ENCODE measurements around the gene ACHE.

GRCh38 chr7:100854146-100854895 lies 41.4 kb downstream of the ACHE start:
- TF ChIP-seq CTCF (IDR thresholded peaks at IDR 0.05) (no peak), POLR2A (IDR thresholded peaks at IDR 0.05) (no peak), POLR2AphosphoS5 (IDR thresholded peaks at IDR 0.05) (no peak)
